Panc1 (cell line): ENCODE data around the gene SLC26A3. TPM values are rescaled to one million over a fixed set of nuclear protein-coding genes. Genes with fewer than 3 reads are reported as not detected.

ENCODE experiments used
- ATAC-seq: fragments of 200-7000 bp; cut with Tn5 transposase; 2 replicates; pipeline ENCODE4 v1.9.1; 2020; ENCODE audit warnings: mild to moderate bottlenecking, moderate library complexity
- BruUV-seq: library from RNA; stranded (reverse); fragments of 400-500 nt; replicated peaks from 2 replicates; lab custom pipeline; 2021; lab: Mats Ljungman, UMichigan
- CTCF ChIA-PET: fragments of 300-600 bp; sonication (Branson Sonifier 250); formaldehyde crosslinking; loops from one replicate; lab custom pipeline; 2022; ENCODE audit warnings: antibody characterized with exemption; lab: Charles Lee
- POLR2A ChIA-PET: fragments of 300-600 bp; sonication (Branson Sonifier 250); formaldehyde crosslinking; loops from one replicate; lab custom pipeline; 2022; ENCODE audit warnings: antibody characterized with exemption; lab: Charles Lee
- DNase-seq: peaks from one replicate; pipeline ENCODE4 v3.0.0-alpha.2; 2010; ENCODE audit warnings: low read depth, low spot score
- H3K27ac ChIP-seq: 2 replicates; pipeline ENCODE4 v1.5.1; 2011; ENCODE audit warnings: mild to moderate bottlenecking, low read length, inconsistent platforms
- H3K27me3 ChIP-seq: fragments of 200-500 bp; sonication (Bioruptor generic); 2 replicates; pipeline ENCODE4 v1.6.0; 2014; ENCODE audit warnings: low read length, inconsistent platforms; ENCODE audit not compliant: control insufficient read depth, insufficient read depth
- H3K36me3 ChIP-seq: fragments of 200-500 bp; sonication (Bioruptor generic); 2 replicates; pipeline ENCODE4 v1.5.1; 2014; ENCODE audit warnings: inconsistent platforms, mild to moderate bottlenecking, low read length, moderate library complexity; ENCODE audit not compliant: control insufficient read depth, insufficient read depth
- H3K4me1 ChIP-seq: 2 replicates; pipeline ENCODE4 v1.5.1; 2011; ENCODE audit warnings: inconsistent platforms, mild to moderate bottlenecking, low read length, moderate library complexity; ENCODE audit not compliant: control insufficient read depth, insufficient read depth
- H3K4me3 ChIP-seq, 2 experiments: 2 replicates each; pipeline ENCODE4 v1.5.1; 2011 to 2012; ENCODE audit warnings: low read depth in 2 of 2, low read length in 2 of 2, mild to moderate bottlenecking in 2 of 2, inconsistent platforms in 1 of 2, moderate library complexity in 1 of 2
- H3K9me3 ChIP-seq: fragments of 200-500 bp; sonication (Bioruptor generic); 2 replicates; pipeline ENCODE4 v1.5.1; 2014; ENCODE audit warnings: low read depth, mild to moderate bottlenecking, inconsistent platforms, low read length, moderate library complexity; ENCODE audit not compliant: control insufficient read depth, insufficient read depth
- CTCF ChIP-seq: fragments of 450-650 bp; IDR thresholded peaks from 2 replicates; pipeline ENCODE4 v1.5.1; 2017; ENCODE audit warnings: mild to moderate bottlenecking
- POLR2AphosphoS5 ChIP-seq: IDR thresholded peaks from 2 replicates; pipeline ENCODE4 v1.6.1; 2012; ENCODE audit warnings: mild to moderate bottlenecking, low read depth, low read length, moderate library complexity
- REST ChIP-seq, 2 experiments: IDR thresholded peaks; 2 replicates each; pipeline ENCODE4 v1.6.1; 2011 to 2012; ENCODE audit warnings: low read depth in 2 of 2, control low read depth in 1 of 2, low read length in 1 of 2, mild to moderate bottlenecking in 1 of 2, moderate library complexity in 1 of 2; ENCODE audit not compliant: insufficient read depth in 1 of 2
- SIN3A ChIP-seq: IDR thresholded peaks from 2 replicates; pipeline ENCODE4 v1.6.1; 2012; ENCODE audit warnings: low read depth, mild to moderate bottlenecking, low read length, moderate library complexity, borderline replicate concordance; ENCODE audit not compliant: insufficient read depth
- TCF7L2 ChIP-seq: IDR thresholded peaks from 2 replicates; pipeline ENCODE4 v1.6.1; 2011; ENCODE audit warnings: mild to moderate bottlenecking, low read depth, low read length, inconsistent platforms
- in situ Hi-C: cut with HindIII; loops from 2 replicates; pipeline ENCODE4 v1.10.0; 2016; ENCODE audit warnings: low sequenced_read_pairs, low pct_unique_long_range_greater_than_20kb
- intact Hi-C: fragments of 100-400 bp; cut with micrococcal nuclease; formaldehyde crosslinking; loops from one replicate; pipeline ENCODE4 v1.10.0; 2022; ENCODE audit not compliant: unreplicated experiment
- total RNA-seq: library from RNA; stranded (reverse); gene quantifications from one replicate; pipeline ENCODE4 v1.2.1, GENCODE V29; 2021; ENCODE audit not compliant: unreplicated experiment

Gene SLC26A3
- total RNA-seq, 1 experiment from 2014 or later, result 0.36 TPM

GRCh38 chr7:107810626-107811025 is 7.6 kb upstream of the SLC26A3 start:
- TF ChIP-seq REST (IDR thresholded peaks at IDR 0.05; ENCODE audit: insufficient read depth in 1 of 2, low read depth in 2 of 2, low read length in 1 of 2) (no peak), SIN3A (no peak), POLR2AphosphoS5 (no peak), CTCF (no peak), TCF7L2 (no peak)
- ATAC-seq, result no peak

GRCh38 chr7:107809179-107809578 is 6.2 kb upstream of the SLC26A3 start:
- DNase-seq (no peak), ATAC-seq (no peak)
- ChIA-PET POLR2A (no interaction called here), CTCF (no interaction called here)
- H3K4me1 ChIP-seq, result no peaks in the 10 kb centered on the region
- no peak overlapping the region for H3K4me3 ChIP-seq
- no peak overlapping the region for H3K27ac ChIP-seq
- H3K9me3 ChIP-seq, result no peaks in the 10 kb centered on the region
- no TSS peak for BruUV-seq
- TF ChIP-seq TCF7L2 (no peak), POLR2AphosphoS5 (no peak), REST (IDR thresholded peaks at IDR 0.05; ENCODE audit: insufficient read depth in 1 of 2, low read depth in 2 of 2, low read length in 1 of 2) (no peak), CTCF (no peak), SIN3A (no peak)
- no peaks in the 10 kb centered on the region for H3K36me3 ChIP-seq
- intact Hi-C loops, result no loop called here
- in situ Hi-C loops, result no loop called here
- peaks cover 6% of the 10 kb centered on the region; the same call in 1 of the 2 replicates for H3K27me3 ChIP-seq

More at GRCh38 chr7:107810626-107811025, 7.6 kb upstream of the SLC26A3 start:
- intact Hi-C loops, result no loop called here
- no peaks in the 10 kb centered on the region for H3K4me1 ChIP-seq
- H3K9me3 ChIP-seq, result no peaks in the 10 kb centered on the region
- CTCF ChIA-PET, result no interaction called here
- BruUV-seq, result no TSS peak
- no peaks in the 10 kb centered on the region for H3K36me3 ChIP-seq
- POLR2A ChIA-PET, result no interaction called here
- H3K4me3 ChIP-seq, result no peak overlapping the region
- DNase-seq, result no peak
- no peak overlapping the region for H3K27ac ChIP-seq
- no peaks in the 10 kb centered on the region for H3K27me3 ChIP-seq
- in situ Hi-C loops, result no loop called here
